A673 (cell line): ENCODE measurements around the gene THRB.

ENCODE experiments used
- EZH2 ChIP-seq: fragments of 200-600 bp; sonication (generic); IDR thresholded peaks from 2 replicates; pipeline ENCODE4 v1.6.1; 2017; ENCODE audit warnings: borderline replicate concordance, low read depth, mild to moderate bottlenecking, mixed read lengths, antibody characterized with exemption, low read length; ENCODE audit not compliant: poor library complexity, severe bottlenecking
- TF ChIP-seq, protein P1 (sequence below): fragments of 300-800, 200-600 bp; sonication (generic); conservative IDR thresholded peaks from 2 replicates; pipeline ENCODE4 v1.5.1; 2017; ENCODE audit warnings: low read depth, mild to moderate bottlenecking, antibody characterized with exemption, low read length, moderate library complexity, mixed read lengths

DNA sequence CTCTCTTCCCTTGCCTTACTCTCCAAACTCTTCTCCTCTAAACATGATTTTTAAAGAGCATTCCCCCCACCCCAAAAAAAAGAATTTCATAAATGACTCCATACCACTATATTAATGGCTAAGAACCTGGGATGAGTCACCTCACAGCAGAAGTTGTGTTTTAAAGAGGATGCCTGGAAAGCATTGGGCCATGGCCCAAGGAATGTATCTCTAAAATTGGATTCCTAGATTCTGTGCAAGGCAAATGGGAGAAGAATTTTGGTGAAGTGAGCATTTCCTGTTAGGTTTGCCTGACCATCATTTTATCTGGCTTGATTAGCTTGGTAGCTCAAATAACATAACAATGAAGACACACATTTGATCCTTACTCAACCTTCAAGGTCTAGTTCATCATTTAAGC lies 298.1 kb downstream of the THRB start:
- TF ChIP-seq, protein P1, sequence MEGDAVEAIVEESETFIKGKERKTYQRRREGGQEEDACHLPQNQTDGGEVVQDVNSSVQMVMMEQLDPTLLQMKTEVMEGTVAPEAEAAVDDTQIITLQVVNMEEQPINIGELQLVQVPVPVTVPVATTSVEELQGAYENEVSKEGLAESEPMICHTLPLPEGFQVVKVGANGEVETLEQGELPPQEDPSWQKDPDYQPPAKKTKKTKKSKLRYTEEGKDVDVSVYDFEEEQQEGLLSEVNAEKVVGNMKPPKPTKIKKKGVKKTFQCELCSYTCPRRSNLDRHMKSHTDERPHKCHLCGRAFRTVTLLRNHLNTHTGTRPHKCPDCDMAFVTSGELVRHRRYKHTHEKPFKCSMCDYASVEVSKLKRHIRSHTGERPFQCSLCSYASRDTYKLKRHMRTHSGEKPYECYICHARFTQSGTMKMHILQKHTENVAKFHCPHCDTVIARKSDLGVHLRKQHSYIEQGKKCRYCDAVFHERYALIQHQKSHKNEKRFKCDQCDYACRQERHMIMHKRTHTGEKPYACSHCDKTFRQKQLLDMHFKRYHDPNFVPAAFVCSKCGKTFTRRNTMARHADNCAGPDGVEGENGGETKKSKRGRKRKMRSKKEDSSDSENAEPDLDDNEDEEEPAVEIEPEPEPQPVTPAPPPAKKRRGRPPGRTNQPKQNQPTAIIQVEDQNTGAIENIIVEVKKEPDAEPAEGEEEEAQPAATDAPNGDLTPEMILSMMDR = no peak
- TF ChIP-seq EZH2 = no peak
